Cardiac fibroblast (primary cell): ENCODE data around the gene CFAP97D1.

Experiments used
- DNase-seq, 2 donors: peaks; one replicate each; pipeline versions ENCODE4 v3.0.0 to v3.0.0-alpha.2; 2010; ENCODE audit warnings: low read depth in 2 of 2
- H3K4me3 ChIP-seq, 2 donors: replicated peaks in 1 of 2; 1 replicate in 1 of 2; 2 replicates in 1 of 2; pipeline ENCODE4 v1.5.1; 2011; ENCODE audit warnings: low read depth in 2 of 2, low read length in 2 of 2, mild to moderate bottlenecking in 2 of 2, moderate library complexity in 1 of 2
- TF ChIP-seq, protein P1 (sequence below): IDR thresholded peaks from one replicate; pipeline ENCODE4 v1.5.1; 2011; ENCODE audit warnings: low read depth, mild to moderate bottlenecking, low read length, inconsistent platforms

The CFAP97D1 gene

DNA sequence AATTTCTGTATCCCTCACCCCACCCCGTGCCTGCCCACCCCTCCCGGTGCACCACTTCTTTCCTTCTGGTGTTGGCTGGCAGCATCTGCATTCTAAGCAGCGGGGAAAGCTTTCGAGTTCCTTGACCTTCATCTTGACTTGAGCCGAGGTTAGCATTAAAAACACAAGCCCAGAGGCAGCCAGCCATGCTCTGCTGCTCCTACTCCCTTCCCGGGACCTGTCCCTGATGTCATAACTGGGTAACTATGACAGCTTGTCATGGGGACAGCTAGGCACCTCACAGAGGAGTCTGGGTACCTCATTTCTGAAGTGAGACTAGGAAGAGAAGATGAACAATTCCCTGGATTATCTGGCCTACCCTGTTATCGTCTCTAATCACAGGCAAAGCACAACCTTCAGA, at the start of gene CFAP97D1:
Gene CFAP97D1, plus strand, starts transcription at position 301 of the 400 bp plus-strand sequence. Its CDS starts 28 bp downstream, at position 329.
- TF ChIP-seq, protein P1, sequence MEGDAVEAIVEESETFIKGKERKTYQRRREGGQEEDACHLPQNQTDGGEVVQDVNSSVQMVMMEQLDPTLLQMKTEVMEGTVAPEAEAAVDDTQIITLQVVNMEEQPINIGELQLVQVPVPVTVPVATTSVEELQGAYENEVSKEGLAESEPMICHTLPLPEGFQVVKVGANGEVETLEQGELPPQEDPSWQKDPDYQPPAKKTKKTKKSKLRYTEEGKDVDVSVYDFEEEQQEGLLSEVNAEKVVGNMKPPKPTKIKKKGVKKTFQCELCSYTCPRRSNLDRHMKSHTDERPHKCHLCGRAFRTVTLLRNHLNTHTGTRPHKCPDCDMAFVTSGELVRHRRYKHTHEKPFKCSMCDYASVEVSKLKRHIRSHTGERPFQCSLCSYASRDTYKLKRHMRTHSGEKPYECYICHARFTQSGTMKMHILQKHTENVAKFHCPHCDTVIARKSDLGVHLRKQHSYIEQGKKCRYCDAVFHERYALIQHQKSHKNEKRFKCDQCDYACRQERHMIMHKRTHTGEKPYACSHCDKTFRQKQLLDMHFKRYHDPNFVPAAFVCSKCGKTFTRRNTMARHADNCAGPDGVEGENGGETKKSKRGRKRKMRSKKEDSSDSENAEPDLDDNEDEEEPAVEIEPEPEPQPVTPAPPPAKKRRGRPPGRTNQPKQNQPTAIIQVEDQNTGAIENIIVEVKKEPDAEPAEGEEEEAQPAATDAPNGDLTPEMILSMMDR = no peak
- H3K4me3 ChIP-seq = peak within 1 kb of the TSS; percentile 63 to 96
- no peak for DNase-seq

DNA sequence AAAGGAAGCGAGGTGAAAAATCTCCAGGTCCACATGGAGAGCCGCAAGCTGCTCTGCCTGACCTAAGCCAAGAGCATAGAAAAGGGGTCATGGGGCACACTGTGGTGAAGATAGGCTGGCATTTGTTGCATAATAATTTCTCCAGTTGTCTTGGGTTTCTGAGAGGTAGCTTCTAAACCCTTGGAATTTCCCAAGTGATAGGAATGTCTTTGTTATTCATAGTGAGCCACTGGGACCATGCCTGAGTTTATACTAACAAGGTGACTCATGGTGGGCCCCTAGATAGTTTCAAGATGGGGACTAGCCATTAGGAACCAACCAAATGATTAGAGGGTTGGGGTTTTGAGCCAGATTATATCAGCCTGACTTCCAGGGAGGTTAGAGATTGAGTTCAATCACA, 47.3 kb upstream of the CFAP97D1 start:
- peak; percentile 47 to 91 for DNase-seq
- TF ChIP-seq, protein P1 = no peak

DNA sequence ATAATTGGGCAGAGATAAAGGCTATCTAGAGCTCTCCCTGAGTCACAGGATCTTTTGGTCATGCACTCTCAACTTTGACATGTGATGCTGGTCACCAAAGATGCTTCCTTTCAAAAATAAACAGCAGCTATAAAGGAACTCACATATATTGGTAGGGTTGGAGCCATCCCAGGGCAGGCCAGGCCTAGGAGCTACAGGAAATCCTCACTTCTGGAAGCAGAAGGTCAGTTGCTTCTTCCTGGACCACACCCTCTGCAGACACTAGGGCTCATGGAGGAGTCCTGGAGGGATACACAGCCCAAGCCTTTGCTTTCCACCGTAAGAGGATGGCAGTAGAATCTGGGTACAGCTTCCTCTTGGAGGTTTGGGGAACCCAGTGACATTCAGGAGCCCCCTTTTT, 46.3 kb upstream of the CFAP97D1 start:
- DNase-seq = no peak
- TF ChIP-seq, protein P1 = no peak
- H3K4me3 ChIP-seq = no peak overlapping the region

More for the DNA sequence above, 47.3 kb upstream of the CFAP97D1 start:
- H3K4me3 ChIP-seq = no peak overlapping the region

DNA sequence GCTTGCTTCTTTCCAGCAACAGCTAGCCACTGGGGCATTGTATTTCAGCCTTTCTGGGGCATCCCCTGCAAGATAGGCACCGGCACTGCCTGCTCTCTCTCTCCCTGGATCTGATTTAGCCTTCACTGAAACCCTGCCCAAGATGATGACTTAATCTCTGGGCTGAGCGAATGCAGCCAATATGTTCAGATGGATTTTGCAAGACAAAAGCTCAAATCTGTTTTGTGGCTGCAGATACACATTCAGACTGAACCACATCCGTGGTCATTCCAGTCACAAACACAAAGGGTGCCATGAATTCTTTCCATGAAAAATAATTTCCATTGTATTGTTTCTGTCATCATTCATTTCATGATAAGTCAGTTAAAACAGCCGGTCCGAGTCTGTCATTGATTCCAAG, 45.9 kb upstream of the CFAP97D1 start:
- peak; percentile 83 to 93 for DNase-seq
- H3K4me3 ChIP-seq = no peak overlapping the region
- TF ChIP-seq, protein P1 = no peak

DNA sequence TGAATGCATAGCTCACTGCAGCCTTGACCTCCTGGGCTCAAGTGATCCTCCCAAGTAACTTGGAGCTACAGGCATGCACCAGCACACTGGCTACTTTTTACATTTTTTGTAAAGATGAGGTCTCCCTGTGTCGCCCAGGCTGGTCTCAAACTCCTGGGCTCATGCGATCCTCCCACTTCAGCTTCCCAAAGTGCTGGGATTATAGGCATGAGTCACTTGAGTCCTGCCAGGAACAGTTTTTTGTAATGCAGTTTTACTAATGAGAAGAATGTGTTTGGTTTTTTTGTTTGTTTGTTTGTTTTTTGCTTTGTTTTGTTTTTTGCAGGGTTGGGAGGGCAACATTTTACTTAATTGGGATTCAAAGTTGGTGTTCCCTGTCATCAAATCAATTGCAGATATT, 43.8 kb upstream of the CFAP97D1 start:
- TF ChIP-seq, protein P1 = no peak
- no peak for DNase-seq
- H3K4me3 ChIP-seq = no peak overlapping the region

DNA sequence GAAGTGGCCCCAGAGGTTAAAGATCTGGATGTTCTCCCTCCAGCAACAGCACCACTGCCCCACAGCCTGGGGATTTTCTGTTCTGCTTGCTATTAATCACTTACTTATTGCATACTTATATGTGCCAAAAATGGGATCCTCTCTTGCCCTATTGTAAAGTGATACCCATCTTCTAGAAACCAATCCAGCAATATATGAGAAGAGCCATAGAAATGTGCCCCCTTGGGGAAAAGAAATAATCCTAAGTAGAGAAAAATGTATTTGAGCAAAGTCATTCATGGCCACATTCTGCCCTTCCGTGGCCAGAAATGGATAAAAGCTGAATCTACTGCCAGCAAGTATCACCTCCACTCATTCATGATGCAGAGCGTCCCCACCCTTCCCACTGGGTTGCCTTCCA, 42.5 kb upstream of the CFAP97D1 start:
- H3K4me3 ChIP-seq = no peak overlapping the region
- TF ChIP-seq, protein P1 = no peak
- no peak for DNase-seq

DNA sequence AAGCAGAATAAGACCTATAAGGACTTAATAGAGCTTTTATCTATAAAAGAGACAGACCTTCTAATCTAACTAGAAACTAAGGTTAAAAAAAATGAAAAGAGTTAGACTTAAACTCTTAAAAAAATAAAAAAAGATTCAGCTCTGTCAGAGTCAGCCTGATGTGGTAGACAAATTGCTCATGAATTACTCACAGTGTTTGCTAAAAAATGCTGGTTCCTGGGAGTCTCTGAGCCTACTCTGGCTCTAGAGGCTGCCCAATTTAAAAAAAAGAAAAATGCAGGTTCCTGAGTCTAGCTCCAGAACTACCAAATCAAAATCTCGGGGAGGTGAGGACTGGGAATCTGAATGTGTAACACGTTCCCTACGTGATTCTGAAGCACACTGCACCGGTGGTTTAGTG, 39.7 kb upstream of the CFAP97D1 start:
- peak; percentile 50 to 77 for DNase-seq
- TF ChIP-seq, protein P1 = no peak
- H3K4me3 ChIP-seq = no peak overlapping the region
